ENCODE data around the gene MST1. TPM values are rescaled to one million over a fixed set of nuclear protein-coding genes. Genes with fewer than 3 reads are reported as not detected.

Gene MST1
- total and polyA plus RNA-seq, 2 of the 8 experiments (the other 6 are each of a cell fraction or from before 2014, with no cell fraction given) = 6.2 to 9.5 TPM

DNA sequence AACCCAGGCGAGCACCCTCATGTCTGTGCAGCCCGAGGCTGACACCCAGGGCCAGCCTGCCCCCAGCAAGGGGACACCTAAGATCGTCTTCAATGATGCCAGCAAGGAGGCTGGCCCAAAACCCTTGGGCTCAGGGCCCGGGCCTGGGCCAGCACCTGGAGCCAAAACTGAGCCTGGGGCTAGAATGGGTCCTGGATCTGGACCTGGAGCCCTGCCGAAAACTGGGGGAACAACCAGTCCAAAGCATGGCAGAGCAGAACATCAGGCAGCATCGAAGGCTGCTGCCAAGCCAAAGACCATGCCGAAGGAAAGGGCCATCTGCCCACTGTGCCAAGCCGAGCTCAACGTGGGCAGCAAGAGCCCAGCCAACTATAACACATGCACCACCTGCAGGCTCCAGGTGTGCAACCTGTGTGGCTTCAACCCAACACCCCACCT lies 46.5 kb downstream of the MST1 start:
- Histone ChIP-seq H2AFZ (ENCODE audit: low read length) (no peak overlapping the region), H4K20me1 (replicated peaks in 1 of 2; ENCODE audit: control insufficient read depth in 1 of 2, insufficient read depth in 2 of 2, low read length in 2 of 2) (no peaks in the 10 kb centered on the region), H3K79me2 (ENCODE audit: control insufficient read depth in 1 of 2, insufficient read depth in 2 of 2, low read length in 2 of 2) (no peaks in the 10 kb centered on the region), H3K4me1 (replicated peaks in 1 of 4; ENCODE audit: control insufficient read depth in 3 of 4, insufficient read depth in 4 of 4, low read length in 3 of 4) (peaks cover 0 to 3% (median 0%) of the 10 kb centered on the region in 4 experiments; a peak in 1 of 7 replicates), H2BK12ac (ENCODE audit: low read depth, low read length) (no peak overlapping the region), H3K9me3 (ENCODE audit: insufficient read depth in 2 of 2, low read depth in 1 of 2, low read length in 1 of 2) (no peaks in the 10 kb centered on the region), H3K79me1 (ENCODE audit: low read depth, low read length) (no peaks in the 10 kb centered on the region), H3K4me3 (ENCODE audit: extremely low read depth in 1 of 4, insufficient read depth in 2 of 4, low read depth in 3 of 4, low read length in 4 of 4) (no peak overlapping the region), H3K27ac (ENCODE audit: low read depth, low read length) (no peak overlapping the region), H2BK15ac (ENCODE audit: low read length) (no peak overlapping the region), H2BK20ac (ENCODE audit: low read length) (no peak overlapping the region), H4K8ac (ENCODE audit: extremely low read depth, insufficient read depth, low read length) (no peak overlapping the region; the same call in 1 of the 2 replicates), H3K4me2 (ENCODE audit: insufficient read depth in 1 of 2, low read depth in 2 of 2, low read length in 2 of 2) (no peak overlapping the region), H3K23me2 (ENCODE audit: low read depth, low read length) (no peaks in the 10 kb centered on the region), H3K9ac (replicated peaks in 1 of 4; ENCODE audit: extremely low read depth in 1 of 4, low read depth in 3 of 4, low read length in 3 of 4) (no peak overlapping the region), H3K14ac (ENCODE audit: insufficient read length) (no peak overlapping the region), H4K5ac (ENCODE audit: insufficient read length, low read depth, low read length) (no peak overlapping the region), H4K91ac (replicated peaks; ENCODE audit: insufficient read length, low read length) (no peak overlapping the region), H3K56ac (replicated peaks; ENCODE audit: insufficient read length, low read depth, low read length) (no peak overlapping the region), H3K36me3 (ENCODE audit: control insufficient read depth in 2 of 4, insufficient read depth in 4 of 4, low read length in 3 of 4) (no peaks in the 10 kb centered on the region; a peak in 1 of 8 replicates), H3K27me3 (replicated peaks in 1 of 4; ENCODE audit: control insufficient read depth in 3 of 4, extremely low read depth in 1 of 4, insufficient read depth in 3 of 4, low read length in 3 of 4) (no peaks in the 10 kb centered on the region), H2AK5ac (ENCODE audit: low read depth, low read length) (no peak overlapping the region), H2BK5ac (ENCODE audit: low read depth, low read length) (no peak overlapping the region), H2BK120ac (replicated peaks; ENCODE audit: low read depth, low read length) (no peak overlapping the region), H3K4ac (replicated peaks; ENCODE audit: insufficient read length, low read depth, low read length) (no peak overlapping the region), H3K23ac (ENCODE audit: insufficient read length) (no peak overlapping the region), H3K18ac (ENCODE audit: extremely low read depth, low read length) (no peak overlapping the region; the same call in 1 of the 2 replicates)
- CTCF ChIA-PET (ENCODE audit: partially characterized antibody) = interaction anchor here (0.6 to 0.9 kb wide), 3 partner anchors 27 to 76 kb away, joined by 3 read pairs; no protein-coding TSS in a partner anchor
- no peak for FAIRE-seq
- POLR2A ChIA-PET (ENCODE audit: partially characterized antibody) = no interaction called here
- TF ChIP-seq RBBP5 (IDR thresholded peaks at IDR 0.05; ENCODE audit: borderline replicate concordance, low read depth, low read length) (no peak), CBX8 (IDR thresholded peaks at IDR 0.05; ENCODE audit: borderline replicate concordance, low read depth, low read length) (no peak), RNF2 (IDR thresholded peaks at IDR 0.05; ENCODE audit: borderline replicate concordance, low read depth, low read length, missing control alignments, poor library complexity, severe bottlenecking) (no peak), SP2 (IDR thresholded peaks at IDR 0.05; ENCODE audit: low read length) (no peak), SRF (IDR thresholded peaks at IDR 0.05; ENCODE audit: low read depth, low read length) (no peak), NRF1 (IDR thresholded peaks at IDR 0.05; ENCODE audit: low read depth, low read length) (no peak), RFX5 (IDR thresholded peaks at IDR 0.05; ENCODE audit: borderline replicate concordance, low read depth, low read length) (no peak), TCF12 (IDR thresholded peaks at IDR 0.05; ENCODE audit: low read depth, low read length) (no peak), NANOG (IDR thresholded peaks at IDR 0.05; ENCODE audit: insufficient read depth, low read depth, low read length, poor library complexity, severe bottlenecking) (no peak), CREB1 (IDR thresholded peaks at IDR 0.05) (no peak), CTBP2 (IDR thresholded peaks at IDR 0.05; ENCODE audit: borderline replicate concordance, insufficient read depth, insufficient read length, low read length) (no peak), SAP30 (IDR thresholded peaks at IDR 0.05; ENCODE audit: insufficient read depth, insufficient replicate concordance, low read length) (no peak)
- TF ChIP-seq, protein P1, sequence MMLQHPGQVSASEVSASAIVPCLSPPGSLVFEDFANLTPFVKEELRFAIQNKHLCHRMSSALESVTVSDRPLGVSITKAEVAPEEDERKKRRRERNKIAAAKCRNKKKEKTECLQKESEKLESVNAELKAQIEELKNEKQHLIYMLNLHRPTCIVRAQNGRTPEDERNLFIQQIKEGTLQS (IDR thresholded peaks at IDR 0.05; ENCODE audit: insufficient read depth, low read depth, low read length) = no peak
- DNase-seq (ENCODE audit: low read depth in 1 of 2, low spot score in 2 of 2) = no peak
- 83% methylated on average over 9 of the region's 9 CpGs; no CpG with 5 or more reads in 1 of the 2 experiments for WGBS, 2 experiments (ENCODE audit: extremely low coverage in 1 of 2, insufficient coverage in 1 of 2, insufficient read length in 1 of 2, insufficient replicate concordance in 2 of 2, low coverage in 1 of 2, low lambda C conversion rate in 2 of 2, missing lambda C conversion rate in 1 of 2)
